ENCODE data around the gene FYN.

GRCh38 chr6:111724505-111724904, 148.7 kb downstream of the FYN start:
- no peak for TF ChIP-seq CTCF (IDR thresholded peaks at IDR 0.05 in 2 of 3, conservative IDR thresholded peaks at IDR 0.05 in 1 of 3; ENCODE audit: control insufficient read depth in 2 of 3, extremely low read depth in 1 of 3, insufficient read depth in 1 of 3, low read depth in 3 of 3, low read length in 3 of 3)
- TF ChIP-seq NKRF (conservative IDR thresholded peaks at IDR 0.05), result no peak
- TF ChIP-seq POLR2A (IDR thresholded peaks at IDR 0.05; ENCODE audit: low read depth, low read length), result no peak
- TF ChIP-seq, protein P1, sequence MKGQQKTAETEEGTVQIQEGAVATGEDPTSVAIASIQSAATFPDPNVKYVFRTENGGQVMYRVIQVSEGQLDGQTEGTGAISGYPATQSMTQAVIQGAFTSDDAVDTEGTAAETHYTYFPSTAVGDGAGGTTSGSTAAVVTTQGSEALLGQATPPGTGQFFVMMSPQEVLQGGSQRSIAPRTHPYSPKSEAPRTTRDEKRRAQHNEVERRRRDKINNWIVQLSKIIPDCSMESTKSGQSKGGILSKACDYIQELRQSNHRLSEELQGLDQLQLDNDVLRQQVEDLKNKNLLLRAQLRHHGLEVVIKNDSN (IDR thresholded peaks at IDR 0.05; ENCODE audit: borderline replicate concordance, extremely low read length, insufficient read depth, low read depth, low read length), result no peak
- no peak for TF ChIP-seq SIN3A (IDR thresholded peaks at IDR 0.05; ENCODE audit: low read depth, low read length)
- peak; percentile 30 for TF ChIP-seq SMAD1 (IDR thresholded peaks at IDR 0.05; ENCODE audit: low read depth, partially characterized antibody)
- TF ChIP-seq MYC (IDR thresholded peaks at IDR 0.05; ENCODE audit: insufficient read depth, insufficient read length, insufficient replicate concordance, low read length, severe bottlenecking), result no peak
- no peak for TF ChIP-seq EZH2 (IDR thresholded peaks at IDR 0.05; ENCODE audit: borderline replicate concordance, control insufficient read depth, low read depth, low read length)
- TF ChIP-seq ESRRA (IDR thresholded peaks at IDR 0.05; ENCODE audit: low read length), result no peak
- TF ChIP-seq SMC3 (IDR thresholded peaks at IDR 0.05; ENCODE audit: borderline replicate concordance, low read length), result no peak; the same call in 1 of the 2 replicates
- no peak for TF ChIP-seq E2F4 (IDR thresholded peaks at IDR 0.05; ENCODE audit: low read depth, low read length)
- no peak for TF ChIP-seq PAX5 (IDR thresholded peaks at IDR 0.05; ENCODE audit: borderline replicate concordance, low read depth, low read length)
